ENCODE data around the gene TNFRSF11A. TPM values are rescaled to one million over a fixed set of nuclear protein-coding genes. Genes with fewer than 3 reads are reported as not detected.

The TNFRSF11A gene
- total and polyA plus RNA-seq, 4 donors, result 0.87 to 2.3 (median 1.4) TPM

DNA sequence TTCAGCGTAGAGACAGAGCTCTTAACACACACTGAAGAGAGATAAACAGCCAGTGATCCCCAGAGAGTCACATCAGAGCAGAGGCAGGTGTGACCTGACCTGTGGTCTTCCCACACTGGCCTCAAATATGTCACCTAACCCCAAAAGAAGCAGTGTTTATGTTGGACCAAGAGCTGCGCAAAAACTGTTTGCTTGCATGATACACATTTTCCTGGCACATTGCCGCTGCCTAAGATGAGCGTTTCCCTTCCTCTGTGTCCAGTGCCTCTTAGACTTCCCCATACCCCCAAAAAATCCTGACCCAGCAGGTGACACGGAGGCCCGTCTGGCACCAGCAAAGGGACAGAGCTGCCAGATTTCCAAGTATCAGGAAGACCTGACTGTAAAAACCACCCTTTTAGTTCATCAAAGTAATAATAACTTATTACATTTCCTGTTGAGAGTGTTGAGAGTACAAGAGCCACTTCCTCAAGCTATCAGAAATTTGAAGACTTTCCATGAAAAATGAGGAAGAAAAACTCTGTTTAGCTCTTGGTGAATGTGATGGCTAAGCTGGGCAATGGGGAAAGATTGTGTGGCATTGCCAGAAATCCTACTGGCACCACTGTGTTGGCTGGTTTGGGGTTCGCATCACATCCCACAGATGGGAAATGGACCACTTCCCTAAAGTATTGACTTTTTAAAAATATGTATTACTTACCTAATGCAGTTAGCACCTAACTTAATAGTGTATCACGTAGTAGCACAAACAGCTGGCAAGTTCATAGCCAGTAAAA lies 6.7 kb downstream of the TNFRSF11A start:
- WGBS (ENCODE audit: insufficient coverage), result 72% methylated on average over 3 of the region's 8 CpGs
- H3K4me3 ChIP-seq (ENCODE audit: low read depth, low read length), result no peak overlapping the region
- peaks cover 24% of the 10 kb centered on the region for H3K27me3 ChIP-seq (ENCODE audit: control insufficient read depth, insufficient read depth, low read length)
- no peaks in the 10 kb centered on the region for H3K9me3 ChIP-seq (ENCODE audit: control insufficient read depth, insufficient read depth, low read length)
- H3K4me1 ChIP-seq (ENCODE audit: control insufficient read depth, insufficient read depth, low read length), result peaks cover 8% of the 10 kb centered on the region
- no peak for DNase-seq (ENCODE audit: low read depth in 4 of 6, low spot score in 6 of 6)
- no peaks in the 10 kb centered on the region for H3K36me3 ChIP-seq (ENCODE audit: control insufficient read depth, insufficient read depth, low read length)
- H3K27ac ChIP-seq (ENCODE audit: low read depth, low read length), result no peak overlapping the region

DNA sequence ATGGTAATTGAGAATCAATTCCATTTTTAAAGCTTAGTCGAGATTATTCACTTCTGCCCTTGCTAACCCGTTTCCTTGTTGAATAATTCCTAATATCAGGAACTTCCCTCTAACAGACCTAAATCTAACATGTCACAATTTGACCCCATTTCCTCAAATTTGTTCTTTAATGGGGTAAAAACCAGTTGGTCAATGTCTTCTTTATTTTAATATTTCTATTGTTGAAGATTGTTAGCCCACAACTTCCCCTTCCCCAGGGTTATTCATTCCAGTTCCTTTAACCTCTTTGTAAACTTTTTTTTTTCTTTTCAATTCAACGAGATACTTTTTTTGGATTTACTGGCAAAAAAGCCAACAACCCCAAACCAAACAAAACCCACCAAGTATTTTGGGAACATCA lies 7.3 kb downstream of the TNFRSF11A start:
- Histone ChIP-seq H3K27ac (ENCODE audit: low read depth, low read length) (no peak overlapping the region), H3K36me3 (ENCODE audit: control insufficient read depth, insufficient read depth, low read length) (no peaks in the 10 kb centered on the region), H3K27me3 (ENCODE audit: control insufficient read depth, insufficient read depth, low read length) (peaks cover 18% of the 10 kb centered on the region), H3K4me3 (ENCODE audit: low read depth, low read length) (no peak overlapping the region), H3K9me3 (ENCODE audit: control insufficient read depth, insufficient read depth, low read length) (no peaks in the 10 kb centered on the region), H3K4me1 (ENCODE audit: control insufficient read depth, insufficient read depth, low read length) (peaks cover 8% of the 10 kb centered on the region)
- DNase-seq (ENCODE audit: low read depth in 4 of 6, low spot score in 6 of 6), result no peak
- 86% methylated on average over 1 of the region's 3 CpGs for WGBS (ENCODE audit: insufficient coverage)

DNA sequence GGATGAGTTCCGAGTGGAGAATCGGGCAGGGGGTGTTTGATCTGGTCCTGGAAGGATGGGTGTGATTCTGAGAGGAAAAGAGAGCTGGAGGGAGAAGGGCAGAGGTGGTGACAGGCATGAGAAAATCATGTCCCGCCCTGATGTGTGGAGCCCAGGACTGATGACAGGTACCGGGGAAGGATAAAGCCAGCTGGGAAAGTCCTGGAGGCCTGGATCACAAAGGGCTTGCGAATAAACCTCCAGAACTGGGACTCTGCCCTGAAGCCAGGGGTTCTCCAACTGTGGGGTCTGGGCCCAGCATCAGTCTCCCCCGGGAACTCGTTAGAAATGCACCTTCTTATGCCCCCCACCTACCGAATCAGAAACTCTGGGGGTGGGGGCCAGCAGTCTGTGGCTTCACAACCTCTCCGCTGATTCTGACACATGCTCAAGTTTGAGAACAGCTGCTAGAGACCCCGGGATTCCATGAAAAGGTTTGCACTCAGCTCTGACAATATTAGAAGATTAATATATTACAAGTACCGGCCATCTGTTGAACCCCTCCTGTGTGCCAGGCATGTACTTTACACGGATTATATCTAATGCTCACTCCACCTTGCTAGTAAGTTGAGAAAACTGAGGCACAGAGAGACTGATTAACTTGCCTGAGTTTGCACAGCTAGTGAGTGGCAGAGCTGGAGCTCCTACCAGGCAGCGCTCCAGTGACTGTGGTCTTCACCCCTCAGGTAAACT lies 8.0 kb downstream of the TNFRSF11A start:
- WGBS (ENCODE audit: insufficient coverage), result 95% methylated on average over 9 of the region's 13 CpGs
- no peak for DNase-seq (ENCODE audit: low read depth in 4 of 6, low spot score in 6 of 6)
- no peak overlapping the region for H3K4me3 ChIP-seq (ENCODE audit: low read depth, low read length)
- no peaks in the 10 kb centered on the region for H3K9me3 ChIP-seq (ENCODE audit: control insufficient read depth, insufficient read depth, low read length)
- H3K36me3 ChIP-seq (ENCODE audit: control insufficient read depth, insufficient read depth, low read length), result no peaks in the 10 kb centered on the region
- H3K27ac ChIP-seq (ENCODE audit: low read depth, low read length), result no peak overlapping the region
- H3K4me1 ChIP-seq (ENCODE audit: control insufficient read depth, insufficient read depth, low read length), result peaks cover 8% of the 10 kb centered on the region
- H3K27me3 ChIP-seq (ENCODE audit: control insufficient read depth, insufficient read depth, low read length), result peaks cover 11% of the 10 kb centered on the region

DNA sequence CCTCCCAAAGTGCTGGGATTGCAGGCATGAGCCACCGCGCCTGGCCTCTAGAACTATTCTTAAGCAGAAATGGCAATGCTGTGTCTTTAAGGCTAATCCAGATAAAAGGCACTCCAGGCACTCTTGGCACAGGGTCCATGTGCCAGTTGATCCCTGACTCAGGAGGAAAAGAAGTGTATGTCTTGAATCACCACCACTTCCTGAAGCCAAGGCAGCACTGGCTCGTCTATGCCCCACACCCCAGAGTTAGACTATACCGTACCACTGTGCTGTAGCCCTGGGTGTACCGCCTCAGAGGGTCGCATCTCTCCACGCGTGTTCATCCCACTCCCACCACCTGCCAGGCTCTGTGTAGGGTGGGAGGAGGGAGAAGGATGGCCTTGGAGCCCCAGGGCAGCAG lies 9.0 kb downstream of the TNFRSF11A start:
- no peak for DNase-seq (ENCODE audit: low read depth in 4 of 6, low spot score in 6 of 6)
- H3K27ac ChIP-seq (ENCODE audit: low read depth, low read length), result no peak overlapping the region
- WGBS (ENCODE audit: insufficient coverage), result 93% methylated on average over 2 of the region's 8 CpGs
- no peak overlapping the region for H3K4me3 ChIP-seq (ENCODE audit: low read depth, low read length)
- no peaks in the 10 kb centered on the region for H3K9me3 ChIP-seq (ENCODE audit: control insufficient read depth, insufficient read depth, low read length)
- H3K4me1 ChIP-seq (ENCODE audit: control insufficient read depth, insufficient read depth, low read length), result peaks cover 8% of the 10 kb centered on the region
- peaks cover 5% of the 10 kb centered on the region for H3K27me3 ChIP-seq (ENCODE audit: control insufficient read depth, insufficient read depth, low read length)
- no peaks in the 10 kb centered on the region for H3K36me3 ChIP-seq (ENCODE audit: control insufficient read depth, insufficient read depth, low read length)

DNA sequence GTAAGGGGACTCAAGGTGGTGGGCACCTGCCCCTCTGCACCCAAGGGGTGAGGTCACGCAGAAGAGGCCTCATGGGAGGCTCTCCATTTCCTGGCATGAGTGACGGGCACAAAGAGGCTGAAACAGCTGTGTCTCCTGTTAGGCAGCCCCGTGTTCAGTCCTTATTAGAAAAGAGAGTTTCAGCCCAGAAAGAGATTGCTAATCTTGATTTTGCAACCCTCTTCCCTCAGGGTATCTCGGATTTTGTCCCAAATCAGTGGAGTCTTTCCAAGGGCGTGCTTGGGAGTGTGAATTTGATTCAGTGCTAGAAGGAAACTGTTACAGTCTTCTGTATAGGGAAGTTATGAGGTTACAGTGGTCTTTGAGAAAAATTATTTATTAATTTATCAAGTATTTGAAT lies 10.4 kb downstream of the TNFRSF11A start:
- H3K36me3 ChIP-seq (ENCODE audit: control insufficient read depth, insufficient read depth, low read length), result no peaks in the 10 kb centered on the region
- DNase-seq (ENCODE audit: low read depth in 4 of 6, low spot score in 6 of 6), result no peak
- no peaks in the 10 kb centered on the region for H3K9me3 ChIP-seq (ENCODE audit: control insufficient read depth, insufficient read depth, low read length)
- H3K4me1 ChIP-seq (ENCODE audit: control insufficient read depth, insufficient read depth, low read length), result peaks cover 3% of the 10 kb centered on the region
- H3K4me3 ChIP-seq (ENCODE audit: low read depth, low read length), result no peak overlapping the region
- no peaks in the 10 kb centered on the region for H3K27me3 ChIP-seq (ENCODE audit: control insufficient read depth, insufficient read depth, low read length)
- 83% methylated on average over 3 of the region's 5 CpGs for WGBS (ENCODE audit: insufficient coverage)
- no peak overlapping the region for H3K27ac ChIP-seq (ENCODE audit: low read depth, low read length)

DNA sequence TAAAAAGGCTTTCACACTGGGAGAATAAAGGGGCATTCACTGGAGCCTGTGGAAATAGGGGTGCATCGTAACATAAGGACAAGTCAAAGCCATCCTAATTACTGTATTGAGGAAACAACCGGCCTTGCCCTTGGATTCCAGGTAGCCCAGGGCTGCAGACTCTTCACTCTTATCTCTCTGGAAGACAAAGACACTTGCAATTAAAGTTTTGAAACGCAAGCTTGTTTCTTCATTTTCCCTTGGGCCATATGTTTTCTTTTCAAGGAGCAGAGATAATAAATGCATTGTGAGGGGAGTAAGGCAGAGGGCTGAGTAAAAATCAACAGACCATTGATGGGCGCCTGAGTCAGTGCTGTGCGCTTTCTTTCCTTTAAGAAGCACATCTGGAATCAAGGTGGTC lies 11.5 kb downstream of the TNFRSF11A start:
- no peaks in the 10 kb centered on the region for H3K36me3 ChIP-seq (ENCODE audit: control insufficient read depth, insufficient read depth, low read length)
- no peak overlapping the region for H3K27ac ChIP-seq (ENCODE audit: low read depth, low read length)
- H3K9me3 ChIP-seq (ENCODE audit: control insufficient read depth, insufficient read depth, low read length), result no peaks in the 10 kb centered on the region
- H3K4me3 ChIP-seq (ENCODE audit: low read depth, low read length), result no peak overlapping the region
- DNase-seq (ENCODE audit: low read depth in 4 of 6, low spot score in 6 of 6), result no peak
- peaks cover 3% of the 10 kb centered on the region for H3K4me1 ChIP-seq (ENCODE audit: control insufficient read depth, insufficient read depth, low read length)
- WGBS (ENCODE audit: insufficient coverage), result 73% methylated on average over 4 of the region's 5 CpGs
- no peaks in the 10 kb centered on the region for H3K27me3 ChIP-seq (ENCODE audit: control insufficient read depth, insufficient read depth, low read length)

DNA sequence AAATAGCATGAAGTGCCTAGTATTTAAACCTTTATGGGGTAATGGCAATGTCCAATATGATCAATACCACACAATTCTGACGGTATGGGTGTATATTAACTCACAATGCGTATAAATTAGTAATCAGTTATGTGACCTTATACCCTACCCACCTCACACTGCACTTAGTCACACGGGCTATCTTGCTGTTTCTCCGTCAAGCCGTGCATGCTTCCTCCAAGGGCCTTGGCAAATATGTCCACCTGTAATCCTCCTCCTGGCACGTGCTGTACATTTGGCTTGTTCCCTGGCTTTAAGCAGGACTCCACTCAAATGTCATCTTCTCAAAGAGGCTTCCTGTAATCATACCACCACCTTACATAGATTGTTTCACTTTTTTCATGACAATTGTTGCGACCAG lies 12.2 kb downstream of the TNFRSF11A start:
- 92% methylated on average over 4 of the region's 7 CpGs for WGBS (ENCODE audit: insufficient coverage)
- H3K27ac ChIP-seq (ENCODE audit: low read depth, low read length), result no peak overlapping the region

DNA sequence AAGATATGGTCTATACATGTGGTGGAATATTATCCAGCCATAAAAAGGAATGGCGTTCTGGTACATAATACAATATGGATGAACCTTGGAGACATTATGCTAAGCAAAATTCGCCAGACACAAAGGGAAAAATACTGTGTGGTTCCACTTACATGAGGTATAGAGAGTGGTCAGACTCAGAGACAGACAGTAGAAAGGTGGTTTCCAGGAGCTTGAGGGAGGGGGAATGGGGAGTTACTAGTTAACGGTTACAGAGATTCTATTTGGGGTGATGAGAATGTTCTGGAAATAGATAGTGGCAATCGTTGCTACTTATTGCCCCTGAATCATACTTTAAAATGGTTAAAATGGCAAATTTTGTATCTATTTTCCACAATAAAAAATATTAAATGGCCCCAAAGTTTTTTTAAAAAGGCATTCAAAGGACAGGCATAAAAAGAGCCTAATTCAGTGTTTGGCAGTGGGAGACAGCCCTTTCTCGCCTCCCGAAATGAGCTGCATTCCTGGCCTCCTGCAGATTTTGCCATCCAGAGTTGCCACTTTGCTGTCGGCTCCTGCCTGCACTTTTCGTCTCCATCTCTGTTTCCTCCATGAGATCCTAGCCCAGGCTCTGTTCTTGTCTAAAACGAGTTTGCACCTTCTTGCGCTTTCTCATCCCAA lies 13.5 kb downstream of the TNFRSF11A start:
- DNase-seq (ENCODE audit: low read depth in 4 of 6, low spot score in 6 of 6), result no peak
- 69% methylated on average over 8 of the region's 10 CpGs for WGBS (ENCODE audit: insufficient coverage)

More for the DNA sequence above, 12.2 kb downstream of the TNFRSF11A start:
- no peaks in the 10 kb centered on the region for H3K36me3 ChIP-seq (ENCODE audit: control insufficient read depth, insufficient read depth, low read length)
- H3K4me1 ChIP-seq (ENCODE audit: control insufficient read depth, insufficient read depth, low read length), result peaks cover 3% of the 10 kb centered on the region
- H3K4me3 ChIP-seq (ENCODE audit: low read depth, low read length), result no peak overlapping the region
- H3K27me3 ChIP-seq (ENCODE audit: control insufficient read depth, insufficient read depth, low read length), result no peaks in the 10 kb centered on the region
- no peaks in the 10 kb centered on the region for H3K9me3 ChIP-seq (ENCODE audit: control insufficient read depth, insufficient read depth, low read length)
- no peak for DNase-seq (ENCODE audit: low read depth in 4 of 6, low spot score in 6 of 6)

DNA sequence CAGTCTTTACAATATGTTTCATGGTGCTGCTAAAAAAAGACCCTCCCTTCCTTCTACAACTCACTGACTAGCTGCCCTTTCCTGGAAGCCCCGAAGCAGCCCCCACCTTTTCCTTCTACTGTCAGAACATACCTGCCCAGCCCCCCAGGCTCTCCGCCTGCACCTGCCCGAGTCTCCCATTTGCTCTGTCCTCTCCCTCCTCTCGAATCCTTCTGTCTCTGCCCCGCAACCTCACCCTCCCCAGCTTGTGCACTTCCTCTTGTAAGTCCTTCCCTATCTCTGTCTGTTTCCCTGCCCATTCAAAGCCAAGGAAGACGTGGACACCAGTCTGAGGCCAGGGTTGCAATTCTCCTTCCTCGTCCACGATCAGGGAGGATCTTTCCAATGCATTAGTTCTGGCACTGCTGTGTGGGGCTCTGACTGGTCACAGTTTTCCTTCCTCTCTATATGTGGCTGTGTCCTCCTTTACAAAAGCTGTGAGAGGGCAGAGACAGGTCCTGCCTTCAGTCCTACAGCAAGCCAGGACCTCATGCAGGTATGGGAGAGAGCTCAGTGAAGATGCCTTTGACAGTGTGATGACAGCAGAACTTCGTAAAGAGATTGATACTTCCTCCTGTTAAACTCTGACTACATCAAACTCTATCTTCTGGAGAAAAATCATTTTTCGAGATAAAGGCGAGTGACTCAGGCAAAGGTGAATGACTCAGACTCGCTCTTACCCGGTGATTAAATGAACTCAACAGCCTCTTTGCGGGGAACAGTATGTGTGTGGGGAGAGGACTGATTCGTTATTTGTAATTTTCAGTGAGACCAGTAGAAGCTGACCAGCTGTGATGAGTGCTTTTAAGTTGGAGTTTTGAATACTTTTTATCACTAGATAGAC lies 14.2 kb downstream of the TNFRSF11A start:
- Histone ChIP-seq H3K36me3 (ENCODE audit: control insufficient read depth, insufficient read depth, low read length) (no peaks in the 10 kb centered on the region), H3K9me3 (ENCODE audit: control insufficient read depth, insufficient read depth, low read length) (no peaks in the 10 kb centered on the region), H3K27me3 (ENCODE audit: control insufficient read depth, insufficient read depth, low read length) (no peaks in the 10 kb centered on the region), H3K4me3 (ENCODE audit: low read depth, low read length) (no peak overlapping the region), H3K27ac (ENCODE audit: low read depth, low read length) (no peak overlapping the region), H3K4me1 (ENCODE audit: control insufficient read depth, insufficient read depth, low read length) (peaks cover 3% of the 10 kb centered on the region)
- WGBS (ENCODE audit: insufficient coverage), result 67% methylated on average over 8 of the region's 15 CpGs
- DNase-seq (ENCODE audit: low read depth in 4 of 6, low spot score in 6 of 6), result no peak

More for the DNA sequence above, 13.5 kb downstream of the TNFRSF11A start:
- H3K9me3 ChIP-seq (ENCODE audit: control insufficient read depth, insufficient read depth, low read length), result no peaks in the 10 kb centered on the region
- no peaks in the 10 kb centered on the region for H3K27me3 ChIP-seq (ENCODE audit: control insufficient read depth, insufficient read depth, low read length)
- peaks cover 3% of the 10 kb centered on the region for H3K4me1 ChIP-seq (ENCODE audit: control insufficient read depth, insufficient read depth, low read length)
- no peak overlapping the region for H3K4me3 ChIP-seq (ENCODE audit: low read depth, low read length)
- H3K36me3 ChIP-seq (ENCODE audit: control insufficient read depth, insufficient read depth, low read length), result no peaks in the 10 kb centered on the region
- no peak overlapping the region for H3K27ac ChIP-seq (ENCODE audit: low read depth, low read length)

All from spinal cord (tissue), 10 donors.